ENCODE measurements around the gene ZCCHC17.

DNA sequence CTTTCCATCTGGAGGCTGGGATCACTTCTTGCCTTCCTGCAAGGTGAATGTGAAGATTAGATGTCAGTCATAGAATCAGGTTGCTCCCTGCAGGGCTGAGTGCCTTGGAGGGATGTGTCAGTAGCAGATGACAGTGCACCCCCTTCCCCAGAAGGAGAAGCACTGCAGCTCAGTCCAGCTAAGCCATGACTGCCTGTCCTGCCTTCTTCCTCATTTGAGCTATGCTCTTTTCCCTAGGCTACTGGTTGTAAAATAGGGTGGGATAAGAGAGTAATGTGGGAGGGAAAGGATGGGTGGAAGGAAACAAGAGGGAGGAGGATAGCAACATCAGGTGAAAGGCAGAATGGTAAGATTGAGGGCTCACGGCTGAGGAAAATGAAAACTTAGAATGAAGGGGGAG, 87.1 kb downstream of the ZCCHC17 start:
- TF ChIP-seq, protein P1, sequence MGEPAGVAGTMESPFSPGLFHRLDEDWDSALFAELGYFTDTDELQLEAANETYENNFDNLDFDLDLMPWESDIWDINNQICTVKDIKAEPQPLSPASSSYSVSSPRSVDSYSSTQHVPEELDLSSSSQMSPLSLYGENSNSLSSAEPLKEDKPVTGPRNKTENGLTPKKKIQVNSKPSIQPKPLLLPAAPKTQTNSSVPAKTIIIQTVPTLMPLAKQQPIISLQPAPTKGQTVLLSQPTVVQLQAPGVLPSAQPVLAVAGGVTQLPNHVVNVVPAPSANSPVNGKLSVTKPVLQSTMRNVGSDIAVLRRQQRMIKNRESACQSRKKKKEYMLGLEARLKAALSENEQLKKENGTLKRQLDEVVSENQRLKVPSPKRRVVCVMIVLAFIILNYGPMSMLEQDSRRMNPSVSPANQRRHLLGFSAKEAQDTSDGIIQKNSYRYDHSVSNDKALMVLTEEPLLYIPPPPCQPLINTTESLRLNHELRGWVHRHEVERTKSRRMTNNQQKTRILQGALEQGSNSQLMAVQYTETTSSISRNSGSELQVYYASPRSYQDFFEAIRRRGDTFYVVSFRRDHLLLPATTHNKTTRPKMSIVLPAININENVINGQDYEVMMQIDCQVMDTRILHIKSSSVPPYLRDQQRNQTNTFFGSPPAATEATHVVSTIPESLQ (CRISPR knock-in tag; IDR thresholded peaks at IDR 0.05), result no peak
- no peak for TF ChIP-seq HMGA2 (CRISPR knock-in tag; IDR thresholded peaks at IDR 0.05)
- TF ChIP-seq, protein P2, sequence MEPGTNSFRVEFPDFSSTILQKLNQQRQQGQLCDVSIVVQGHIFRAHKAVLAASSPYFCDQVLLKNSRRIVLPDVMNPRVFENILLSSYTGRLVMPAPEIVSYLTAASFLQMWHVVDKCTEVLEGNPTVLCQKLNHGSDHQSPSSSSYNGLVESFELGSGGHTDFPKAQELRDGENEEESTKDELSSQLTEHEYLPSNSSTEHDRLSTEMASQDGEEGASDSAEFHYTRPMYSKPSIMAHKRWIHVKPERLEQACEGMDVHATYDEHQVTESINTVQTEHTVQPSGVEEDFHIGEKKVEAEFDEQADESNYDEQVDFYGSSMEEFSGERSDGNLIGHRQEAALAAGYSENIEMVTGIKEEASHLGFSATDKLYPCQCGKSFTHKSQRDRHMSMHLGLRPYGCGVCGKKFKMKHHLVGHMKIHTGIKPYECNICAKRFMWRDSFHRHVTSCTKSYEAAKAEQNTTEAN (CRISPR knock-in tag; IDR thresholded peaks at IDR 0.05), result no peak
- TF ChIP-seq, protein P3, sequence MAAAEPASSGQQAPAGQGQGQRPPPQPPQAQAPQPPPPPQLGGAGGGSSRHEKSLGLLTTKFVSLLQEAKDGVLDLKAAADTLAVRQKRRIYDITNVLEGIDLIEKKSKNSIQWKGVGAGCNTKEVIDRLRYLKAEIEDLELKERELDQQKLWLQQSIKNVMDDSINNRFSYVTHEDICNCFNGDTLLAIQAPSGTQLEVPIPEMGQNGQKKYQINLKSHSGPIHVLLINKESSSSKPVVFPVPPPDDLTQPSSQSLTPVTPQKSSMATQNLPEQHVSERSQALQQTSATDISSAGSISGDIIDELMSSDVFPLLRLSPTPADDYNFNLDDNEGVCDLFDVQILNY (CRISPR knock-in tag; IDR thresholded peaks at IDR 0.05), result no peak
- TF ChIP-seq, protein P4, sequence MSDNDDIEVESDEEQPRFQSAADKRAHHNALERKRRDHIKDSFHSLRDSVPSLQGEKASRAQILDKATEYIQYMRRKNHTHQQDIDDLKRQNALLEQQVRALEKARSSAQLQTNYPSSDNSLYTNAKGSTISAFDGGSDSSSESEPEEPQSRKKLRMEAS (CRISPR knock-in tag; IDR thresholded peaks at IDR 0.05), result no peak
- TF ChIP-seq, protein P5, sequence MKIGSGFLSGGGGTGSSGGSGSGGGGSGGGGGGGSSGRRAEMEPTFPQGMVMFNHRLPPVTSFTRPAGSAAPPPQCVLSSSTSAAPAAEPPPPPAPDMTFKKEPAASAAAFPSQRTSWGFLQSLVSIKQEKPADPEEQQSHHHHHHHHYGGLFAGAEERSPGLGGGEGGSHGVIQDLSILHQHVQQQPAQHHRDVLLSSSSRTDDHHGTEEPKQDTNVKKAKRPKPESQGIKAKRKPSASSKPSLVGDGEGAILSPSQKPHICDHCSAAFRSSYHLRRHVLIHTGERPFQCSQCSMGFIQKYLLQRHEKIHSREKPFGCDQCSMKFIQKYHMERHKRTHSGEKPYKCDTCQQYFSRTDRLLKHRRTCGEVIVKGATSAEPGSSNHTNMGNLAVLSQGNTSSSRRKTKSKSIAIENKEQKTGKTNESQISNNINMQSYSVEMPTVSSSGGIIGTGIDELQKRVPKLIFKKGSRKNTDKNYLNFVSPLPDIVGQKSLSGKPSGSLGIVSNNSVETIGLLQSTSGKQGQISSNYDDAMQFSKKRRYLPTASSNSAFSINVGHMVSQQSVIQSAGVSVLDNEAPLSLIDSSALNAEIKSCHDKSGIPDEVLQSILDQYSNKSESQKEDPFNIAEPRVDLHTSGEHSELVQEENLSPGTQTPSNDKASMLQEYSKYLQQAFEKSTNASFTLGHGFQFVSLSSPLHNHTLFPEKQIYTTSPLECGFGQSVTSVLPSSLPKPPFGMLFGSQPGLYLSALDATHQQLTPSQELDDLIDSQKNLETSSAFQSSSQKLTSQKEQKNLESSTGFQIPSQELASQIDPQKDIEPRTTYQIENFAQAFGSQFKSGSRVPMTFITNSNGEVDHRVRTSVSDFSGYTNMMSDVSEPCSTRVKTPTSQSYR (CRISPR knock-in tag; IDR thresholded peaks at IDR 0.05), result no peak

Data from WTC11 (cell line).